HK-2 (cell line): ENCODE results near the gene CREBL2.
A peak's percentile ranks its signal among the peaks of the same experiment; 100 is the strongest.

ENCODE experiments used
- DNase-seq: peaks from one replicate; pipeline ENCODE4 v3.0.0-alpha.2; 2018; ENCODE audit not compliant: unreplicated experiment

CREBL2 gene

GRCh38 chr12:12676605-12677004 is 64.9 kb downstream of the CREBL2 start:
- no peak for DNase-seq

DNA sequence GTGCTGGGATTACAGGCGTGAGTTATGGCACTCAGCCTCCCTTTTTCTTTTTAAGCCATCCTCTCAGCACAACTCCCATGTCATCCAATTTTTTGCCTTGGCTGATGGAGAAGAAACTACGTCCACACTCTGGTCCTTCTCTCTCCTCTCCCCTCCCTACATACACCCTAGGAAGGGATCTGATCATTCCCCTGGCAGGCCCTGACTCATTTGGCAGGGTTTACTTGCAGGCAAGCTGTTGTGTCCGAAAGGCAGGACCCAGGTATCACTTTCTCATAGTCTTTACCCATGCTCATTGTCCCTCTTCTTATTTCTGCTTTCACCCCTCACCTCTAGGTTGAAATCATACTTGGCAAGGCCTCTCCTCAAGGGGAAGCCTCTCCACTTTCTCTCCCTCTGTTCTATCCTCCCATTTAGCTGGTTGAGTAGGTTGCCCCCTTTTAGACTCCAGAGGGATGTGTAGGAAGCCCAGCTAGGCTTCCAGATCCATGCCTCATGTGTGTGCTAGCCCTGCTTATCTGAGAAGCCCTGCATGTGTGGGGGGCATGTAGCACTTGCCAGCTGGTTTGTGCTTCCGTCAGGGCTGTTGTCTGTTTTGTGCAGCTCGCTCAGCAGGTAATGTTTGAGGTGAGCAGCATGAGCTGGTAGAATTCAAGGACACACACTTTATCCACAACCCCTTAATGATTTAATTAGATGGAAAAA is 69.5 kb downstream of the CREBL2 start:
- DNase-seq = no peak

GRCh38 chr12:12682284-12682683 is 70.6 kb downstream of the CREBL2 start:
- no peak for DNase-seq

DNA sequence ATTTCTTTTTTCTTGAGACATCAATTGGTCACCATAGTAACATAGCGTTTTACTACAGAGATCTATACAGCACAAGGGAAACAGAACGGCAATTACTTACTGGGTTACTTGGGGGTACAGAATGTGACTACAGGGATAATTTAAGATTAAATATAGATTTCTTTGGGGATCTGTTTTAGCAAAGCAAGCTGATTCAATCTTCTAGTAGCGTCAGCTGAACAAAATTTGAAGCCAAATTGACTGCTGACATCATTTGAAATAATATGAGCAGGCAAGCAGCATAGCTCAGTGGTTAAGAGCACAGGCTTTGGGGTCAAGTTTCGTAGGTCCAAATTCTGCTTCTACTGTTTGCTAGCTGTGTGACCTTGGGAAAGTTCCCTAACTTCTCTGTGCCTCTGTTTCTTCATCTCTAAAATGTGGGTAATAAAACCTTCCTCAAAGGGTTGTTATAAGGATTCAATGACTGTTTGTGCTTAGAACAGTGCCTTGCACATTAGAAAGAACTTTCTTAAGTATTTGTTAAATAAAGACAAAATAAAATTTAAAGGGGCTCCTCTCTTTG is 71.5 kb downstream of the CREBL2 start:
- no peak for DNase-seq

DNA sequence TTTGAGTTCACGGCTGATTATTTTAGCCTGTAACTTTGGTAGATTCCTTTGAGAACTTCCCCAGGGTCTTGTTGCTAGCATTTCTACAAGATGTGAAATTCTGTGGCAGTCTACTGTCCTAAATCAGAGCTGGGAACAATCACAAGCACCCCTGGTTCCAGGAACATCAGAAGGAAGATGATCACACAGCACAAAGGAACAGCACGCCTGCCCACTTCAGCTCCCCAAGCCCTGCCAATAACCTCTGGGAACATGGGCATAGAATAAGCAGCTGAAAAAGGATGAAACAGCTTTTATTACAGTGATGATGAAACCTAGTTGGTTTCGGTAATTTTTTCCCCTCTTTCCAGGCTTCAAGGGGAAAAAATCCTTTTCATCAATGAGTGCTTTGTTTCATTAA is 72.0 kb downstream of the CREBL2 start:
- DNase-seq = no peak

GRCh38 chr12:12684375-12685106 is 72.9 kb downstream of the CREBL2 start:
- DNase-seq = peak; percentile 27

- no peak for DNase-seq
Observed at GRCh38 chr12:12685305-12685704, 73.6 kb downstream of the CREBL2 start.

GRCh38 chr12:12686472-12686871 is 74.8 kb downstream of the CREBL2 start:
- no peak for DNase-seq

DNA sequence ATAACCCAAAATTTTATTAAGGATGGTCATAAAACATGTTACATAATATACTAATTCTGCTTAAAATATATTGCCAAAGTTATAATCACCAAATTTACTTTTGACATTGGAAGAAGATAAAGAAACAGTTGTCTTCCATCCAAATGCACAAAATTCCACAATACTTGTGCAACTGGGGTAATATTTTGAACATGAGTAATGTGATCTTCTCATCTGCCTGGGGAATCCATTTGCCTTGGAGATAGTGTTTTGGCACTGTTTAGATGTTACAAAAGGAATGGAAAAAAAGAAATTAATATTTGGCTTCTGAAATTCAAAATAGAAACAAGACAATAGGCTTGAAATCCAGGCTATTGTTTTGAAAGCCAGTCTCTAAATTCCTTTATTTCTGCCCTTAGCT is 75.2 kb downstream of the CREBL2 start:
- DNase-seq = no peak

DNA sequence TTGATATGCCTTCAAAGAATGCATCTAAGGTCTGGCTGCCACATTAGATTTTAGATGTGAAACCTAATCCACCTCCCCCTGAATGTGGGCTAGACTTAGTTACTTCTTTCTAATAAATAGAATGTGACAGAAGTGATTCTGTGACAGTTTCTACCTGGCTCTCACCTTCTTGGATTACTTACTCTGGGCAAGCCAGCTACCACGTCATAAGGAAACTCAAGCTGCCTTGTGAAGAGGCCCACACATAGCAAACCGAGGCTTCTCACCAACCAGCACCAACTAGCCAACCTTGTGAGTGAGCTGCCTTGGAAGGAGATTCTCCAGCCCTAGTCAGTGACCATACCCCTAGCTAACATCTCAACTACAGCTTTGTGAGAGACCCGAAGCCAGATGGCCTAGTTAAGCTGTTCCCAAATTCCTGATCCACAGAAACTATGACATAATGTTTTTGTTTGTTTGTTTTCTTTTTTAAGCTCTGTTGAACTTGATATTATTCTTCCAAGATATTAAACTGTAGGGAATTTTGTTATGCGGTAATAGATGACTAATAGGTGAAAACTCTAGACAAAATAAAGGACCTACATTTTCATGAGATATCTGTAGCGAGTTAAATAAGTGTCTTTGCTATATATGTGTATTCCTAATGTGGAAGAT is 78.1 kb downstream of the CREBL2 start:
- DNase-seq = no peak

- no peak for DNase-seq
Observed at GRCh38 chr12:12691549-12691948, 79.9 kb downstream of the CREBL2 start.

GRCh38 chr12:12693111-12693671 is 81.5 kb downstream of the CREBL2 start:
- peak; percentile 57 for DNase-seq
